NOMO-1 treated with dmso at 0.1 percent for 144 hours (cell line): Measurements from ENCODE around the gene CALCR.
"Not testable (repeated sequence)": the region's sequence is repeated elsewhere in the genome, so short reads cannot be mapped to it uniquely, and the experiment has no call there.

Source experiments
- DNase-seq: peaks from one replicate; lab custom pipeline; 2025; ENCODE audit not compliant: unreplicated experiment; lab: John Stamatoyannopoulos, UW

The CALCR gene

DNA sequence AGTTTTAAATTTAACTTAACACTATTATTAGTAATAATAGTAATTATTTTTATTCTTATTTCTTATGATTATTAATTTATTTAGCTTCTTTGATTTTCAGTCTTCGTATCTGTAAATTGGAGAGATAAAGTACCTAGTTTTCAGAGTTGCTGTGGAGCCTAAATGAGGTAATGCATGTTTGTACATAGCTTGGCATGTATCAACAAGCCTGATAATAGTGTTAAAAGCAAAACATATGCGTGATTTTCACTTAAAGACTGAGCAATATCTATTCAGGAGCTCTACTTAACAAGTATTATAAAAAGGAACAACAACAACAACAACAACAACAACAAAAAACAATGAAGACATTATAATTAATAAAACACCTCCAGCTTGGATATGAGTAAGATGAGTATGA, 12.4 kb downstream of the CALCR start:
- no peak for DNase-seq

- DNase-seq = peak; percentile 77
Measured at GRCh38 chr7:93559639-93560491, 14.7 kb downstream of the CALCR start.

GRCh38 chr7:93558705-93559614, 15.6 kb downstream of the CALCR start:
- DNase-seq = no peak

DNA sequence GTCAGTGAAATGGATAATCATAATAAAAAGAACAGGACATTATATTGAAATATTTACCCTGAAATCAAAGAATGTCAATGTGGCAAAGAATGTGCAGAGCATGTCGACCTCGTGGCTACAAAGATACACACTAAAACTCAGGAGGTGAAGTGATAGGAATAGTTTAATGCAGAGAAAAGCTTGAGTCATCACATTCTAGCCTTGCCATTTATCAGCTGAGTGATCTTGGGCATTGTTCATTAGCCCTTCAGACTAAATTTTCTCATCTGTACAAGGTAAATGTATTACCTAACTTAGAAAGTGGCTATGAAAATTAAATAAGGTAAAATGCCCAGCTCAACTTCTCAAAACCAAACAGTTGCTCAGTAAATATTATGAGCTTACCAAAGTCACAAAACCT, 22.6 kb downstream of the CALCR start:
- DNase-seq = no peak

- peak; percentile 31 for DNase-seq
Measured at GRCh38 chr7:93551063-93551895, 23.2 kb downstream of the CALCR start.

- DNase-seq = no peak
Measured at GRCh38 chr7:93547716-93548115, 26.8 kb downstream of the CALCR start.

DNA sequence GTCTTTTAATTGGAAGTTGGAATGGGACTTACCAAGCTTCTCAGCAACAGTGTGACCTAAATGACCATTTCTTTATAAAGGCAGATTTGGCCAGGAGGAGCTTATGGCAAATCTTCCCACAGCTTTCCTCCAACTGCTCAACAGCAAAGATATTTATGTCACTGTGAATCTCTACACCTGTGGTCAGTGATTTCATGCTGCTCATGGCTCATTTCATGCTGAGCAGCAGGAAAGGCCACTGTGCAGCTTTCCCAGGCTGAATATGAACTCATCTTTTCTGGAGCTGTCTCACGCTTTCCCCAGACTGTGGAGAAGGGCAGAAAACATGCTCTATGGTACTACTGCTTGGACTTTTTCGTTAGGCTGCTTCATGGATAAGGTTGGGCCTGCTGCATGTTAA, 29.8 kb downstream of the CALCR start:
- DNase-seq = no peak

GRCh38 chr7:93538061-93538460, 36.5 kb downstream of the CALCR start:
- DNase-seq = no peak

- DNase-seq = no peak
Measured at GRCh38 chr7:93535616-93536015, 38.9 kb downstream of the CALCR start.

GRCh38 chr7:93530701-93531100, 43.8 kb downstream of the CALCR start:
- no peak for DNase-seq

GRCh38 chr7:93516834-93517233, 57.7 kb downstream of the CALCR start:
- DNase-seq = no peak

DNA sequence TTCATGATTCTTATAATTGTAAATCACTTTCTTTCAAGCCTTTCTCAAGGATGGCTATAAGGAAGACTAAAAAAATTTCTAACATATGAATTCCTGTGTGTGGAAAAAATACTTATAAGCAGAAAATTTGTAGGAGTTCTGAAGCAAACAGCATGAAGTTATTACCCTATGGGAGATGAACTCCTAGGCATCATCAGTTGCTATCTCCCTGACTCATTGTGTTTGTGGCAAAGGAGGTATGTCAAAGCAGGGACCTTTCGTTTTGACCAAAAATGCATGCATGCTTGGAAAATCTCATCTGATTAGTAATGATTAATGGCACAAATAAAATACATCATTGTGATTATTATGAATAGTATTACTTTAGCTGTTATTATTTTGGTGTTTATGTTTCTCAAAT, 59.4 kb downstream of the CALCR start:
- no peak for DNase-seq

GRCh38 chr7:93509303-93509702, 65.2 kb downstream of the CALCR start:
- no peak for DNase-seq

DNA sequence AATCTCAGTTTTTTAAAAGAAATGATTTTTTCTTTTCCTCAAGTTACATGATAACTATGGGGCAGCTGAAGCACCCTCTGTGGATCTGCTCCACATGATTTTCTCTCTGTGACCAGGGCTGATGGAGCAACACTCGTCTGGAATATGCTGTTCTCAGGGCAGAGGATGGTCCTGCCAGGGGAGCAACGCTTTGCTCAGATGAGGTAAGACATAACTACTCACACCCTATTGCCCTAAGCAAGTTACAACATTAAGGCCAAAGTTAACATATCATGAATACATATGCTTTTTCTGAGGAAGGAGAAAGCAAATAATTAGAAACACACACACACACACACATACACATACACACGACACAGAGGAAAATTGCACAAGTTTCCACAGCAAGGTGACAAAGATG, 71.4 kb downstream of the CALCR start:
- DNase-seq = no peak

DNA sequence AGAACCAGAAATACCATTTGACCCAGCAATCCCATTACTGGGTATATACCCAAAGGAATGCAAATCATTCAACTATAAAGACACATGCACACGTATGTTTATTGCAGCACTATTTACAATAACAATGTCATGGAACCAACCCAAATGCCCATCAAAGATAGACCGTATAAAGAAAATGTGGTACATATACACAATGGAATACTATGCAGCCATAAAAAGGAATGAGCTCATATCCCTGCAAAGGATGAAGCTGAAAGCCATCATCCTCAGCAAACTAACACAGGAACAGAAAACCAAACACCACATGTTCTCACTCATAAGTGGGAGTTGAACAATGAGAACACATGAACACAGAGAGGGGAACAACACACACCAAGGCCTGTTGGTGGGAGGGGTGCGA, 82.7 kb downstream of the CALCR start:
- DNase-seq = not testable (repeated sequence)

DNA sequence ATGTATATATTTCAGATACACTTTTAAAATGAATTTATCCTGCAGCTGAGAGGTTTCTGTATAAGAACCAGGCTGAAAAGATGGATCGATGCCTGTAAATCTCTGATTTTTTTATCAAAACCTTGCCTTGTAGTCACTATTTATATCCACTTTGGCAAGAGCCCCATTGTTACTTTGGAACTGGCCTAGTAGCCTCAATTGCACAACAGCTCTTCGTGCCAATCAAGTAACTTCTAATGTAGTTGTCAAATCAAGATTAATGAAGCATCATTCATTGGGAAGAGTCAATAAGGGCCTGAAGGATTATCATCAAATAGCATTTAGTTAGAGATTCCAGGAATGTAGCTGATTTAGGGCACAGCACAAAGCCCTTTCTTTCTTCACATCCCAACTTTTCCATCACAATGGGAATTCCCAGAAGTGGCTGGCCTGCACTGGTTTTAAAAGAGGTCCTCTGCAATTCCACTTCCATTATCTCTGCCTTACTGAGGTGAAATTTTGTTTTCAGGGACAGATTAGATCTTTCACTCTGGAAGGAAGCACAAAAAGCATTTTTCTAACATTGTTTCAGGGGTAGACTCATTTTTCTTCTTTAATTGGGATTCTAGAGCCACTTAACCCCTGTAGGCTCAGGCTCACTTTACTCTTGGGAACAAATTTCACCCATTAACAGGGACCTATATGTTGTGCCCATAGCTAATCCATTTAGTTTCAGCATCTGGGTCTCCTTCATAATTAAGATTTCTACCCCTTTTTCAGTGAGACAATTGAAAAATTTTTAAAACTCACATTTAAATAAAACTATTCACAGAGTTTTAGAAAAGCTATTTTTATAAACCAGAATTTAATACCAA, 97.8 kb downstream of the CALCR start:
- DNase-seq = no peak

DNA sequence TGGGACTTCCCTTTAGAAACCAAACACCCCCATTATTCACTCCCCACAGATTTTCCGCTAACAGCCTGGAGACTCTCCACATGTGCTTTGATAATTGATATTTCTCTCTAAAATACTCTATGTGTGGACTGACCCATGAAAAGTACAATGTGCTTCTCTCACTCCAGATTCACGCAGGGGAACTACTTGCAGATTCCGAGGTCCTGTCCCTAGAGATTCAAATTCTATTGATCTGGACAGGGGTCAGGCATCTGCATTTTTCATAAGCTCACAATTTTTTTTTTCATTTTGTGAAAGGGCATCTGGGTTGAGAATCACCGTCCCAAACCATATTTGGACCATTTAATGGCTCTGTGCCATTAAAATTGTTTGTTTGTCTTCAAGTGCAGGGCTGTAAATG, 98.7 kb downstream of the CALCR start:
- DNase-seq = no peak

GRCh38 chr7:93471456-93471855, 103.1 kb downstream of the CALCR start:
- DNase-seq = no peak

- no peak for DNase-seq
Measured at GRCh38 chr7:93463764-93464163, 110.8 kb downstream of the CALCR start.

DNA sequence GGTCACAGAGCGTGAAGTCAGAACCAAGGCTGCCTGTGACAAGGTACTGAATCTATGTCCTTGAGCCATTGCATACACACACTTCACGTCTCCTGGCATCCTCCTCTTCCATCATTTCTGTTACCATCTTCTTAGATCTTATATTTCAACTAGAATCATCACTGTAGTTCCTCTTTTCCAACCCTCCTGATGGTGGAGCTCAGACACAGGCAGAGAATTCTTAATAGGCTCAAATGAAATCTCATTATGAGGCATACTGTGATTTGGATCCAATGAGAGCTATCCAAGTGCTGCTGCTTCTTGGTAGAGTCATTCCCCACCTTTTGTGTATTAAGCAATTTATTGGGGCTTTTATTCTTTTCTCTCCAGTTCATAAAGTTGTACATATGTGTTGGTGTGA, 113.2 kb downstream of the CALCR start:
- peak; percentile 24 for DNase-seq
